ENCODE data around the gene RAB7B. TPM values are rescaled to one million over a fixed set of nuclear protein-coding genes. Genes with fewer than 3 reads are reported as not detected.

Gene RAB7B
- total and polyA plus RNA-seq, 2 of the 13 experiments (the other 11 are each of a cell fraction or from before 2014, with no cell fraction given), result 0.05 to 0.46 TPM

DNA sequence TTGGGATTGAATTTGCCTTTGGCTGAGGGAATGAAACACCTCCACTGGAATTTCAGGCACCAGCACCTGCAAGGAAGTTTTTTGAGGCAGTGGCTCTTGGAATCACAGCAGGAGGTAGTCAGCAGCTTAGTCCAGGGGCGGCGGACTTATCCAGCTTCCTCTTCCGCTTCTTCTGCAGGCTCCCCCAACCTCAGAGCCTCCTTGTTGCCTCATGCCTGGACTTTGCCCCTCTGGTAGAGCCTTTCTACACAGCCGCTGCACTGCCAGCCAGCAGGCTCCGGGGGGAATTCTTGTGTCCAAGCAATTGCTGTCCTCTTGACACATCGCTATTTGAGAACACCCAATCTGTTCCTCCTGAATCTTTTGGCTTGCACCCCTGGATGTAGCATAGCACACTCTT lies 45.4 kb upstream of the RAB7B start (continued):
- TF ChIP-seq, protein P1, sequence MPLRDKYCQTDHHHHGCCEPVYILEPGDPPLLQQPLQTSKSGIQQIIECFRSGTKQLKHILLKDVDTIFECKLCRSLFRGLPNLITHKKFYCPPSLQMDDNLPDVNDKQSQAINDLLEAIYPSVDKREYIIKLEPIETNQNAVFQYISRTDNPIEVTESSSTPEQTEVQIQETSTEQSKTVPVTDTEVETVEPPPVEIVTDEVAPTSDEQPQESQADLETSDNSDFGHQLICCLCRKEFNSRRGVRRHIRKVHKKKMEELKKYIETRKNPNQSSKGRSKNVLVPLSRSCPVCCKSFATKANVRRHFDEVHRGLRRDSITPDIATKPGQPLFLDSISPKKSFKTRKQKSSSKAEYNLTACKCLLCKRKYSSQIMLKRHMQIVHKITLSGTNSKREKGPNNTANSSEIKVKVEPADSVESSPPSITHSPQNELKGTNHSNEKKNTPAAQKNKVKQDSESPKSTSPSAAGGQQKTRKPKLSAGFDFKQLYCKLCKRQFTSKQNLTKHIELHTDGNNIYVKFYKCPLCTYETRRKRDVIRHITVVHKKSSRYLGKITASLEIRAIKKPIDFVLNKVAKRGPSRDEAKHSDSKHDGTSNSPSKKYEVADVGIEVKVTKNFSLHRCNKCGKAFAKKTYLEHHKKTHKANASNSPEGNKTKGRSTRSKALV (CRISPR knock-in tag; IDR thresholded peaks at IDR 0.05), result no peak
- TF ChIP-seq ZNF263 (CRISPR knock-in tag; IDR thresholded peaks at IDR 0.05), result 0 out of 2 replicates have a peak, but pooled peaks have one; percentile 44
- TF ChIP-seq DNMT3B (CRISPR knock-in tag; conservative IDR thresholded peaks at IDR 0.05), result 0 out of 2 replicates have a peak, but pooled peaks have one; percentile 72
- TF ChIP-seq SOX13 (IDR thresholded peaks at IDR 0.05), result peak; percentile 39; the same call in 1 of the 2 replicates
- TF ChIP-seq SOX13 (CRISPR knock-in tag; conservative IDR thresholded peaks at IDR 0.05 in 1 of 2, IDR thresholded peaks at IDR 0.05 in 1 of 2), result peak in 1 of 2 experiments; percentile 48; a peak in 1 of 4 replicates
- TF ChIP-seq LCORL (IDR thresholded peaks at IDR 0.05), result no peak
- peak; percentile 24; the same call in 1 of the 2 replicates for TF ChIP-seq LCORL (CRISPR knock-in tag; IDR thresholded peaks at IDR 0.05)
- TF ChIP-seq ZNF251 (CRISPR knock-in tag; IDR thresholded peaks at IDR 0.05), result no peak
- no peak for TF ChIP-seq CC2D1A (CRISPR knock-in tag; IDR thresholded peaks at IDR 0.05)
- no peak for TF ChIP-seq ONECUT2 (CRISPR knock-in tag; IDR thresholded peaks at IDR 0.05)
- TF ChIP-seq, protein P2, sequence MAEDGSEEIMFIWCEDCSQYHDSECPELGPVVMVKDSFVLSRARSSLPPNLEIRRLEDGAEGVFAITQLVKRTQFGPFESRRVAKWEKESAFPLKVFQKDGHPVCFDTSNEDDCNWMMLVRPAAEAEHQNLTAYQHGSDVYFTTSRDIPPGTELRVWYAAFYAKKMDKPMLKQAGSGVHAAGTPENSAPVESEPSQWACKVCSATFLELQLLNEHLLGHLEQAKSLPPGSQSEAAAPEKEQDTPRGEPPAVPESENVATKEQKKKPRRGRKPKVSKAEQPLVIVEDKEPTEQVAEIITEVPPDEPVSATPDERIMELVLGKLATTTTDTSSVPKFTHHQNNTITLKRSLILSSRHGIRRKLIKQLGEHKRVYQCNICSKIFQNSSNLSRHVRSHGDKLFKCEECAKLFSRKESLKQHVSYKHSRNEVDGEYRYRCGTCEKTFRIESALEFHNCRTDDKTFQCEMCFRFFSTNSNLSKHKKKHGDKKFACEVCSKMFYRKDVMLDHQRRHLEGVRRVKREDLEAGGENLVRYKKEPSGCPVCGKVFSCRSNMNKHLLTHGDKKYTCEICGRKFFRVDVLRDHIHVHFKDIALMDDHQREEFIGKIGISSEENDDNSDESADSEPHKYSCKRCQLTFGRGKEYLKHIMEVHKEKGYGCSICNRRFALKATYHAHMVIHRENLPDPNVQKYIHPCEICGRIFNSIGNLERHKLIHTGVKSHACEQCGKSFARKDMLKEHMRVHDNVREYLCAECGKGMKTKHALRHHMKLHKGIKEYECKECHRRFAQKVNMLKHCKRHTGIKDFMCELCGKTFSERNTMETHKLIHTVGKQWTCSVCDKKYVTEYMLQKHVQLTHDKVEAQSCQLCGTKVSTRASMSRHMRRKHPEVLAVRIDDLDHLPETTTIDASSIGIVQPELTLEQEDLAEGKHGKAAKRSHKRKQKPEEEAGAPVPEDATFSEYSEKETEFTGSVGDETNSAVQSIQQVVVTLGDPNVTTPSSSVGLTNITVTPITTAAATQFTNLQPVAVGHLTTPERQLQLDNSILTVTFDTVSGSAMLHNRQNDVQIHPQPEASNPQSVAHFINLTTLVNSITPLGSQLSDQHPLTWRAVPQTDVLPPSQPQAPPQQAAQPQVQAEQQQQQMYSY (CRISPR knock-in tag; IDR thresholded peaks at IDR 0.05), result no peak
- TF ChIP-seq ZNF34 (CRISPR knock-in tag; IDR thresholded peaks at IDR 0.05; ENCODE audit: borderline replicate concordance), result no peak
- peak; percentile 80; the same call in 1 of the 2 replicates for TF ChIP-seq ZNF614 (CRISPR knock-in tag; IDR thresholded peaks at IDR 0.05; ENCODE audit: borderline replicate concordance)
- TF ChIP-seq, protein P3, sequence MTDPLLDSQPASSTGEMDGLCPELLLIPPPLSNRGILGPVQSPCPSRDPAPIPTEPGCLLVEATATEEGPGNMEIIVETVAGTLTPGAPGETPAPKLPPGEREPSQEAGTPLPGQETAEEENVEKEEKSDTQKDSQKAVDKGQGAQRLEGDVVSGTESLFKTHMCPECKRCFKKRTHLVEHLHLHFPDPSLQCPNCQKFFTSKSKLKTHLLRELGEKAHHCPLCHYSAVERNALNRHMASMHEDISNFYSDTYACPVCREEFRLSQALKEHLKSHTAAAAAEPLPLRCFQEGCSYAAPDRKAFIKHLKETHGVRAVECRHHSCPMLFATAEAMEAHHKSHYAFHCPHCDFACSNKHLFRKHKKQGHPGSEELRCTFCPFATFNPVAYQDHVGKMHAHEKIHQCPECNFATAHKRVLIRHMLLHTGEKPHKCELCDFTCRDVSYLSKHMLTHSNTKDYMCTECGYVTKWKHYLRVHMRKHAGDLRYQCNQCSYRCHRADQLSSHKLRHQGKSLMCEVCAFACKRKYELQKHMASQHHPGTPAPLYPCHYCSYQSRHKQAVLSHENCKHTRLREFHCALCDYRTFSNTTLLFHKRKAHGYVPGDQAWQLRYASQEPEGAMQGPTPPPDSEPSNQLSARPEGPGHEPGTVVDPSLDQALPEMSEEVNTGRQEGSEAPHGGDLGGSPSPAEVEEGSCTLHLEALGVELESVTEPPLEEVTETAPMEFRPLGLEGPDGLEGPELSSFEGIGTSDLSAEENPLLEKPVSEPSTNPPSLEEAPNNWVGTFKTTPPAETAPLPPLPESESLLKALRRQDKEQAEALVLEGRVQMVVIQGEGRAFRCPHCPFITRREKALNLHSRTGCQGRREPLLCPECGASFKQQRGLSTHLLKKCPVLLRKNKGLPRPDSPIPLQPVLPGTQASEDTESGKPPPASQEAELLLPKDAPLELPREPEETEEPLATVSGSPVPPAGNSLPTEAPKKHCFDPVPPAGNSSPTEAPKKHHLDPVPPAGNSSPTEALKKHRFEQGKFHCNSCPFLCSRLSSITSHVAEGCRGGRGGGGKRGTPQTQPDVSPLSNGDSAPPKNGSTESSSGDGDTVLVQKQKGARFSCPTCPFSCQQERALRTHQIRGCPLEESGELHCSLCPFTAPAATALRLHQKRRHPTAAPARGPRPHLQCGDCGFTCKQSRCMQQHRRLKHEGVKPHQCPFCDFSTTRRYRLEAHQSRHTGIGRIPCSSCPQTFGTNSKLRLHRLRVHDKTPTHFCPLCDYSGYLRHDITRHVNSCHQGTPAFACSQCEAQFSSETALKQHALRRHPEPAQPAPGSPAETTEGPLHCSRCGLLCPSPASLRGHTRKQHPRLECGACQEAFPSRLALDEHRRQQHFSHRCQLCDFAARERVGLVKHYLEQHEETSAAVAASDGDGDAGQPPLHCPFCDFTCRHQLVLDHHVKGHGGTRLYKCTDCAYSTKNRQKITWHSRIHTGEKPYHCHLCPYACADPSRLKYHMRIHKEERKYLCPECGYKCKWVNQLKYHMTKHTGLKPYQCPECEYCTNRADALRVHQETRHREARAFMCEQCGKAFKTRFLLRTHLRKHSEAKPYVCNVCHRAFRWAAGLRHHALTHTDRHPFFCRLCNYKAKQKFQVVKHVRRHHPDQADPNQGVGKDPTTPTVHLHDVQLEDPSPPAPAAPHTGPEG (CRISPR knock-in tag; IDR thresholded peaks at IDR 0.05), result no peak
- TF ChIP-seq ZNF790 (CRISPR knock-in tag; IDR thresholded peaks at IDR 0.05; ENCODE audit: borderline replicate concordance), result no peak
- no peak for TF ChIP-seq MYNN (CRISPR knock-in tag; IDR thresholded peaks at IDR 0.05; ENCODE audit: low read depth)
- 0 out of 2 replicates have a peak, but pooled peaks have one; percentile 62 for TF ChIP-seq KDM6A (CRISPR knock-in tag; IDR thresholded peaks at IDR 0.05; ENCODE audit: low read depth)
